WTC11 (cell line): ENCODE data around the gene TEX101.

Experiments used
- CTCF ChIP-seq: fragments of 200-600 bp; IDR thresholded peaks from 2 replicates; pipeline ENCODE4 v1.8.0; 2022; ENCODE audit warnings: antibody characterized with exemption
- ETV6 ChIP-seq: sonication (generic); formaldehyde crosslinking; IDR thresholded peaks from 2 replicates; pipeline ENCODE4 v1.8.1; 2022; ENCODE audit warnings: mild to moderate bottlenecking, missing genetic modification reagents
- FOXJ3 ChIP-seq: sonication (generic); formaldehyde crosslinking; IDR thresholded peaks from 2 replicates; pipeline ENCODE4 v1.9.0; 2021; ENCODE audit warnings: missing genetic modification reagents, mild to moderate bottlenecking, borderline replicate concordance
- HMGXB4 ChIP-seq: sonication (generic); formaldehyde crosslinking; IDR thresholded peaks from 2 replicates; pipeline ENCODE4 v1.8.1; 2023; ENCODE audit warnings: mild to moderate bottlenecking, moderate library complexity, missing genetic modification reagents
- ZNF416 ChIP-seq: fragments of 250-450 bp; sonication (Bioruptor Pico); IDR thresholded peaks from 2 replicates; pipeline ENCODE4 v1.9.0; 2021; ENCODE audit warnings: mild to moderate bottlenecking, inconsistent platforms
- TF ChIP-seq, protein P1 (sequence below): sonication (generic); formaldehyde crosslinking; conservative IDR thresholded peaks from 2 replicates; pipeline ENCODE4 v1.8.1; 2023; ENCODE audit warnings: mild to moderate bottlenecking, low read depth, missing genetic modification reagents, moderate library complexity

GRCh38 chr19:43437712-43438111 lies 23.0 kb downstream of the TEX101 start:
- no peak for TF ChIP-seq HMGXB4
- TF ChIP-seq ZNF416 (CRISPR knock-in tag) = no peak
- TF ChIP-seq CTCF = no peak
- TF ChIP-seq, protein P1, sequence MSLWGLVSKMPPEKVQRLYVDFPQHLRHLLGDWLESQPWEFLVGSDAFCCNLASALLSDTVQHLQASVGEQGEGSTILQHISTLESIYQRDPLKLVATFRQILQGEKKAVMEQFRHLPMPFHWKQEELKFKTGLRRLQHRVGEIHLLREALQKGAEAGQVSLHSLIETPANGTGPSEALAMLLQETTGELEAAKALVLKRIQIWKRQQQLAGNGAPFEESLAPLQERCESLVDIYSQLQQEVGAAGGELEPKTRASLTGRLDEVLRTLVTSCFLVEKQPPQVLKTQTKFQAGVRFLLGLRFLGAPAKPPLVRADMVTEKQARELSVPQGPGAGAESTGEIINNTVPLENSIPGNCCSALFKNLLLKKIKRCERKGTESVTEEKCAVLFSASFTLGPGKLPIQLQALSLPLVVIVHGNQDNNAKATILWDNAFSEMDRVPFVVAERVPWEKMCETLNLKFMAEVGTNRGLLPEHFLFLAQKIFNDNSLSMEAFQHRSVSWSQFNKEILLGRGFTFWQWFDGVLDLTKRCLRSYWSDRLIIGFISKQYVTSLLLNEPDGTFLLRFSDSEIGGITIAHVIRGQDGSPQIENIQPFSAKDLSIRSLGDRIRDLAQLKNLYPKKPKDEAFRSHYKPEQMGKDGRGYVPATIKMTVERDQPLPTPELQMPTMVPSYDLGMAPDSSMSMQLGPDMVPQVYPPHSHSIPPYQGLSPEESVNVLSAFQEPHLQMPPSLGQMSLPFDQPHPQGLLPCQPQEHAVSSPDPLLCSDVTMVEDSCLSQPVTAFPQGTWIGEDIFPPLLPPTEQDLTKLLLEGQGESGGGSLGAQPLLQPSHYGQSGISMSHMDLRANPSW (CRISPR knock-in tag) = no peak
- no peak for TF ChIP-seq ETV6 (CRISPR knock-in tag)
- no peak for TF ChIP-seq FOXJ3 (CRISPR knock-in tag)
